ENCODE measurements around the gene PIP5K1A.

Gene PIP5K1A

DNA sequence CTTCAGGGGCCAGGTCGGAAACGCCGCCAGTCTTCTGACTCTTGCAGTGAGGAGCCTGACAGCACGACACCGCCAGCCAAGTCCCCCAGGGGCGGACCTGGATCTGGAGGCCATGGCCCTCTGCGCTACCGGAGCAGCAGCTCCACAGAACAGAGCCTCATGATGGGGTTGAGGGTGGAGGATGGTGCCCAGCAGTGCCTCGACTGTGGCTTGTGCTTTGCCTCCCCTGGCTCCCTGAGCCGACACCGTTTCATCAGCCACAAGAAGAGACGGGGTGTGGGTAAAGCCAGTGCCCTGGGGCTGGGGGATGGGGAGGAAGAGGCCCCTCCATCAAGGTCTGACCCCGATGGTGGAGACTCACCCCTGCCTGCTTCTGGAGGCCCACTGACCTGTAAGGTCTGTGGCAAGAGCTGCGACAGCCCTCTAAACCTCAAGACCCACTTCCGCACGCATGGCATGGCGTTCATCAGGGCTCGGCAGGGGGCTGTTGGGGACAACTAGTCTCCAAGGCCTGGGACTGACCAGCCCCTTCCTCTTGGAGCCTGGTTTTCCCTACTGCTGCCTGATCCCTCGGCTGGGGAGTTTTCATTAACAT, 92.5 kb downstream of the PIP5K1A start:
- WGBS: 92% methylated on average over 18 of the region's 19 CpGs
- Histone ChIP-seq H3K9ac (ENCODE audit: low read depth, low read length) (no peak overlapping the region), H3K4me1 (ENCODE audit: insufficient read depth, low read length) (peaks cover 20% of the 10 kb centered on the region), H3K4me3 (ENCODE audit: low read length) (no peak overlapping the region), H3K9me3 (ENCODE audit: insufficient read depth, low read depth, low read length) (no peaks in the 10 kb centered on the region), H3K27me3 (ENCODE audit: insufficient read depth, low read length) (no peaks in the 10 kb centered on the region), H3K36me3 (ENCODE audit: insufficient read depth, low read length) (peaks cover 81% of the 10 kb centered on the region), H3K27ac (ENCODE audit: low read depth, low read length) (no peak overlapping the region)

DNA sequence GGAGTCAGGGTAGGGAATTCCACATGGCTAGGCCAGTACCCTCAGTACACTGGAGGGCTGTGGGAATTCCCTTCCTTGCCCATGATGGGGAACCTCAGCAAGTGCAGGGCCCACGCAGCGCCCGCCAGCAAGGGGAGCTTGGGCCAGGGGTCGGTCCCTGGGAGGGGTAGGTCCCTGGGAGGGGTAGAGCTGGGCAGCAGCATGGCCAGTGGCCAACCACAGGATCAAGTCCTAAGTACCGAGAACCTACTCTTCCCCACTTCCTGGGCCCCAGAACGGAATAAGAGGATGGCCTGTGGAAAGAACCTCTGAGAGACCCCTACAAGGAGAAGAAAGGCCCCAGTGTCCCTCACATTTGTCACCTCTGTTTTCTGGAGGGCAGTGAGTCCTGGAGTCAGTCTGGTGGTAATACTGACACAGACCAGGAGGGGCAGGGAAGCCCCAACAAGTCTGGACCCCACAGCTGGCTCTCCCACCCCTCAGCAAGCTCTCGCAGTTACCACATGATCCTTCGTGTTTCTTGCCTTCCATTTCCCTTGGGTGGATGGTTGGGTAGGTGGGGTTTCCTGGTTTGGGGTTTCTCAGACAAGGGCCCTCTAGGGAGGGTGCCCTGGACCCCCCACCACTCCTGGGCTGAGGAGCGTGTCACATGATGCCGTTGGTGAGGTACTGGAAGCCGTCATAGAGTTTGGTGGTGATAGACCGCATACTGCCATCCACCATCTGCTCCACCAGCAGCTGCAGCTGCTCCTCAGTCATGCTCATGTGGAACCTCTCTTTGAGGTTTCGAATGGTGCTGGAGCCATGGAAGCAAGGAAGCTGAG, 94.1 kb downstream of the PIP5K1A start:
- WGBS: 96% methylated on average over 13 of the region's 13 CpGs
- no peaks in the 10 kb centered on the region for H3K27me3 ChIP-seq (ENCODE audit: insufficient read depth, low read length)
- H3K4me3 ChIP-seq (ENCODE audit: low read length): no peak overlapping the region
- H3K9ac ChIP-seq (ENCODE audit: low read depth, low read length): no peak overlapping the region
- H3K4me1 ChIP-seq (ENCODE audit: insufficient read depth, low read length): peaks cover 20% of the 10 kb centered on the region
- 0 out of 2 replicates have a peak overlapping the region, but pooled peaks have one; percentile 14 for H3K27ac ChIP-seq (ENCODE audit: low read depth, low read length)
- no peaks in the 10 kb centered on the region for H3K9me3 ChIP-seq (ENCODE audit: insufficient read depth, low read depth, low read length)
- H3K36me3 ChIP-seq (ENCODE audit: insufficient read depth, low read length): peaks cover 70% of the 10 kb centered on the region

DNA sequence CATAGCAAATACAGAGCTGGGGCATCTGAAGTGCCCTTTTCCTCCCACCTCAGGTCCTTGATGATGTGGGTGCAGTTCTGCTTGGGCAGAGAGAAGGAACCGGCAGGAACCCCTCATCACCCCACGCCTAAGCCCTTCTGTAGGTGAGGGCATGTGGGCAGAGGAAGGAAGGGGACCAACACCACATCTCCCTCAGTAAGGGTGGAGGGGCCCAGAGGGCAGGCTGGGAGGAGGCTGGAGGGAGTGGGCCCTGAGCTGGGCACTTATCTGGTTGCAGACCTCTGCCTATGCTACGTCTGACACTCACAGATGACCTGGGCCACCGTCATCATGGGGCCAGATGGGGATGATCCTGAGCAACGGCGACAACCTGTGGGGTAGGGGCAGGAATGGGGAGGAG, 94.7 kb downstream of the PIP5K1A start:
- 96% methylated on average over 4 of the region's 6 CpGs for WGBS
- H3K4me3 ChIP-seq (ENCODE audit: low read length): no peak overlapping the region
- H3K36me3 ChIP-seq (ENCODE audit: insufficient read depth, low read length): peaks cover 69% of the 10 kb centered on the region
- H3K9me3 ChIP-seq (ENCODE audit: insufficient read depth, low read depth, low read length): no peaks in the 10 kb centered on the region
- H3K27ac ChIP-seq (ENCODE audit: low read depth, low read length): no peak overlapping the region
- no peak overlapping the region for H3K9ac ChIP-seq (ENCODE audit: low read depth, low read length)
- no peaks in the 10 kb centered on the region for H3K27me3 ChIP-seq (ENCODE audit: insufficient read depth, low read length)
- peaks cover 20% of the 10 kb centered on the region for H3K4me1 ChIP-seq (ENCODE audit: insufficient read depth, low read length)

DNA sequence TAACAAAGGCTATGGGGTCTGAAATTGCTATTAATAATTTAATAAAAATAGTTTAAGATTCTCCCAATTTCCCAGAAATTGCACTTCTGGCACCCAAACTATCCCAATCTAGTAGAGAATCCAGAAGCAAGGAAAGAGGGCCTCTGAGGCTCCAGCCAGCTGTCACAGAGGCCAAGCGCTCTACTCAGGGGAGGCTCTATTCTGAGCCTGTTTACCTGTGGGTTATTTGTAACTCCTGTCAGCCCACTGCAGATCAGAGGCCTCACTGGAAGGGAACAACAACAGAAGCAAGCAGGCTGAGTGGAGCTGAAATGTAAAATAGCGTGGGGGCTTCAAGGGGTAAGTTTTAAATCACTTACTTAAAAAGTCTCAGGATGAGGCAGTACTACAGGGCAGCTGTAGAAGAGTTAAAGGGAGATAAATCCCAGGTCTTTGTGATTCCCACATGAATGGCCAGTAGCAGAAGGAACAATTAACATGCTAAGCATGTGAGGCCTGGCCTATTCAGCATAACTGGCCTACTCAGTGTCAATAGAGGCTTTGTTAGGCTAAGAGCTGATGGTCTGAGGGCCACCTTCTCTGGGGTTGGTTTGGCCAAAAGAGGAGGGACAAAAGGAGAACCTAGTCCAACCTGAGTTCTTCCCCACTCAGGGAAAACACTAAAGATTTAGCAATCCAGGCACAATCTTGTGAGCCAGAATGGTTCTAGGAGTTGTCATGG, 96.5 kb downstream of the PIP5K1A start:
- Histone ChIP-seq H3K9me3 (ENCODE audit: insufficient read depth, low read depth, low read length) (no peaks in the 10 kb centered on the region), H3K27me3 (ENCODE audit: insufficient read depth, low read length) (no peaks in the 10 kb centered on the region), H3K4me1 (ENCODE audit: insufficient read depth, low read length) (peaks cover 20% of the 10 kb centered on the region), H3K4me3 (ENCODE audit: low read length) (peak overlapping the region; percentile 4; the same call in 1 of the 2 replicates), H3K27ac (ENCODE audit: low read depth, low read length) (peak overlapping the region; percentile 88), H3K9ac (ENCODE audit: low read depth, low read length) (peak overlapping the region; percentile 19), H3K36me3 (ENCODE audit: insufficient read depth, low read length) (peaks cover 69% of the 10 kb centered on the region)
- WGBS: 54% methylated on average over 2 of the region's 2 CpGs
